WERI-Rb-1 (cell line): ENCODE data around the gene ADGRL3.

ENCODE experiments used
- DNase-seq: peaks from one replicate; pipeline ENCODE4 v3.0.0-alpha.2; 2020
- H3K27ac ChIP-seq: fragments of 250-450 bp; sonication (Bioruptor Pico); 2 replicates; pipeline ENCODE4 v1.5.1; 2020; ENCODE audit warnings: mild to moderate bottlenecking, moderate library complexity
- H3K27me3 ChIP-seq: fragments of 250-450 bp; sonication (Bioruptor Pico); 2 replicates; pipeline ENCODE4 v1.5.1; 2021; ENCODE audit warnings: mild to moderate bottlenecking, low read depth, moderate library complexity; ENCODE audit not compliant: insufficient read depth, severe bottlenecking
- H3K36me3 ChIP-seq: fragments of 250-450 bp; sonication (Bioruptor Pico); 2 replicates; pipeline ENCODE4 v1.5.1; 2020; ENCODE audit warnings: mild to moderate bottlenecking, moderate library complexity
- H3K4me3 ChIP-seq: 2 replicates; pipeline ENCODE4 v1.5.1; 2011; ENCODE audit warnings: low read depth, mild to moderate bottlenecking, control low read depth, low read length
- H3K9me3 ChIP-seq: fragments of 250-450 bp; sonication (Bioruptor Pico); 2 replicates; pipeline ENCODE4 v1.5.1; 2021; ENCODE audit warnings: mild to moderate bottlenecking, moderate library complexity; ENCODE audit not compliant: severe bottlenecking
- TF ChIP-seq, protein P1 (sequence below): IDR thresholded peaks from 2 replicates; pipeline ENCODE4 v1.5.1; 2011; ENCODE audit warnings: low read depth, mild to moderate bottlenecking, control low read depth, inconsistent platforms, low read length

The ADGRL3 gene

DNA sequence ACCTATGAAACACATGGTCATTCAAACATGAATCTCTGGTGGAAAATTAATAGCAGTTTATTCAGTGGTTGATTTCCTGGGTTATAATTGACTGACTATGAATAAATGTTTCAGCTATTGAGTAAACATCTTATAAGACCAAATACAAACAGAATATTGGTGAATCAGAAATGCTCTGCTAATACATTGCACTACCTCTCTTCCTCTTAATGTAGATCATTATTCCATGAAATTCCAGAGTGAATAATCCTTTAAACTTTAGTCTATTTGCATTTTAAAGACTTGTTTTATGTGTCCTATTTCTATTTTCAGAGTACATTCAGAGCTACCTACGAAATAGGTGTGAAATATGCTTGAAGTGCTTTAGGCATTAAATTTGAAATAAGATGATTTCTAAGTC lies 715.4 kb downstream of the ADGRL3 start:
- no peak for DNase-seq
- Histone ChIP-seq H3K27me3 (no peaks in the 10 kb centered on the region), H3K4me3 (no peak overlapping the region), H3K27ac (no peak overlapping the region), H3K36me3 (no peaks in the 10 kb centered on the region), H3K9me3 (no peaks in the 10 kb centered on the region)
- TF ChIP-seq, protein P1, sequence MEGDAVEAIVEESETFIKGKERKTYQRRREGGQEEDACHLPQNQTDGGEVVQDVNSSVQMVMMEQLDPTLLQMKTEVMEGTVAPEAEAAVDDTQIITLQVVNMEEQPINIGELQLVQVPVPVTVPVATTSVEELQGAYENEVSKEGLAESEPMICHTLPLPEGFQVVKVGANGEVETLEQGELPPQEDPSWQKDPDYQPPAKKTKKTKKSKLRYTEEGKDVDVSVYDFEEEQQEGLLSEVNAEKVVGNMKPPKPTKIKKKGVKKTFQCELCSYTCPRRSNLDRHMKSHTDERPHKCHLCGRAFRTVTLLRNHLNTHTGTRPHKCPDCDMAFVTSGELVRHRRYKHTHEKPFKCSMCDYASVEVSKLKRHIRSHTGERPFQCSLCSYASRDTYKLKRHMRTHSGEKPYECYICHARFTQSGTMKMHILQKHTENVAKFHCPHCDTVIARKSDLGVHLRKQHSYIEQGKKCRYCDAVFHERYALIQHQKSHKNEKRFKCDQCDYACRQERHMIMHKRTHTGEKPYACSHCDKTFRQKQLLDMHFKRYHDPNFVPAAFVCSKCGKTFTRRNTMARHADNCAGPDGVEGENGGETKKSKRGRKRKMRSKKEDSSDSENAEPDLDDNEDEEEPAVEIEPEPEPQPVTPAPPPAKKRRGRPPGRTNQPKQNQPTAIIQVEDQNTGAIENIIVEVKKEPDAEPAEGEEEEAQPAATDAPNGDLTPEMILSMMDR: no peak

DNA sequence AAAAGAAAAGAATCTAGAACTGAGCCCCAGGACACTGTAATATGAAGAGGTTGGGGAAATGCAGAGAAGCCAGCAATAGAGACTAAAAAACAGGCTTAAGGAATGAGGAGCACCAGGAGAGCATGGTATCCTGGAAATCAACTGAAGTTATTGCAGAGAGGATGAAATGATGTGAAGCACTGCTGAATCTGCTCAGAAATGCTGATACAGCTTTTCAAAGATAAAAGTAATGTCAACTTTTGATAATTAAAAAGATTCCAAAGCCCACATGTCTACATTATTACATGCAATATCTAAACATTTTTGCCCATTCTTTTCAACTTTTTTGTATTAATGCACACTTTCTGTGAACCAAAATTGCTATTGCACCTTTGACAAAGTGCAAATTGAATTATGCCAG lies 718.4 kb downstream of the ADGRL3 start:
- Histone ChIP-seq H3K4me3 (no peak overlapping the region), H3K9me3 (no peaks in the 10 kb centered on the region), H3K36me3 (no peaks in the 10 kb centered on the region), H3K27ac (no peak overlapping the region), H3K27me3 (no peaks in the 10 kb centered on the region)
- TF ChIP-seq, protein P1: no peak
- DNase-seq: no peak

- H3K36me3 ChIP-seq: no peaks in the 10 kb centered on the region
- TF ChIP-seq, protein P1: no peak
Measured at GRCh38 chr4:61918987-61919386, 718.9 kb downstream of the ADGRL3 start.

DNA sequence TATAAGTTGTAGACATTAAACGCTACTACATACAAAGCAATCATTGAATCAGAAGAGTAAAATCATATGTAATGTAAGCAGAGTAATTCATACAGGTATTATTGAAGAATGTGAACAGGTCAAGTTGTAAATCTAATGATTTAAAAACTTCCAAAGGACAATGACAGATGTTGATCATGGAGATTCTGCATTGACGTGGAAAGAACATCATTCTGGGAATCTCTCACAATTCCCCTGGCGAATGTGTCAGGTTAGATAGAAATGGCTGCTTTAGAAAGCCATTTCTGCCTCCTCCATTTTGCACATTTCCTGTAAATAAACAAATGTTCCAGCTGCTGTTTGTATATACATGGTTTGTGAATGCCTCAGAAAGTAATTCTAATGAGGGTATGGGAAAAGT lies 719.4 kb downstream of the ADGRL3 start:
- H3K9me3 ChIP-seq: no peaks in the 10 kb centered on the region
- H3K4me3 ChIP-seq: no peak overlapping the region
- no peaks in the 10 kb centered on the region for H3K36me3 ChIP-seq
- TF ChIP-seq, protein P1: no peak
- no peak for DNase-seq
- H3K27me3 ChIP-seq: no peaks in the 10 kb centered on the region
- H3K27ac ChIP-seq: no peak overlapping the region

More at GRCh38 chr4:61918987-61919386, 718.9 kb downstream of the ADGRL3 start:
- DNase-seq: no peak
- H3K9me3 ChIP-seq: no peaks in the 10 kb centered on the region
- H3K27ac ChIP-seq: no peak overlapping the region
- no peak overlapping the region for H3K4me3 ChIP-seq
- H3K27me3 ChIP-seq: no peaks in the 10 kb centered on the region

DNA sequence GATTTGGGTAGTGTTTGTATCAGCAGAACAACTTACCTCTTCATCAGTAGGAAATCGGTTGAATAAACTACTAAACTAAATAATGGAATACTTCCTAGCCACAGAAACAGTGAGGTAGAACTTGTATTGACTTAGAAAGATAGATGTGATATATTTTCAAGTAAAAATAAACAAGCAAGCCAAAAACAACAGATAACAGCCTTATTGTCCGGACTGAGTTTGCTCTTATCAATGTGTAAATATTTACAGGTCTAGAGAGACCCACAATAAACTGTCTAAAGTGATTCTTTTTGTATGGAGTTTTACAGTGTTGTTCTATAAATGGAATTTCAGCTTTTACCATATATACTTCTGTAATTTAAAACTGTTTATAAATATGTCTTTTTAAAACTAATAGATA lies 721.8 kb downstream of the ADGRL3 start:
- DNase-seq: no peak
- Histone ChIP-seq H3K9me3 (no peaks in the 10 kb centered on the region), H3K27me3 (no peaks in the 10 kb centered on the region), H3K4me3 (no peak overlapping the region), H3K27ac (no peak overlapping the region), H3K36me3 (no peaks in the 10 kb centered on the region)
- TF ChIP-seq, protein P1: no peak

DNA sequence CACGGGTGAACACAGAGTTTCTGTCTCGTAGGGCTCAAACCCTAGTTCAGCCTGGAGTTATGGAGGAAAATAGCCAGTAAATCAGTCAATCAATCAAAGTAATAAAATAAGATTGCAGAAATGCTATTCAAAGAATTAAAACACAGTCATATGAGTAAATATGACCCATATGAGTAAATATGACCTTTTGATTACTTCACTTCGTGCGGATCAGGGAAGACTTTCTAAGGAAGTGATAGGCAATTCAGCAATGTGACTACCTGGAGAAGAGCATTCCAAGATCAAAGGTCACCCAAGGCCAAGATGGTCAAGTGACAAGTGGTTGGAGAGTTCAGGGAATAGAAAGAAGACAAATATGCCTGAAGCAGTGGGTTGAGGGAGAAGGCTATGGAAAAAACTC lies 722.6 kb downstream of the ADGRL3 start:
- Histone ChIP-seq H3K27ac (no peak overlapping the region), H3K4me3 (no peak overlapping the region), H3K27me3 (no peaks in the 10 kb centered on the region), H3K9me3 (no peaks in the 10 kb centered on the region), H3K36me3 (no peaks in the 10 kb centered on the region)
- no peak for DNase-seq
- TF ChIP-seq, protein P1: no peak
